Type B pancreatic cell (in vitro differentiated cells): ENCODE data around the gene SH2B3. TPM values are rescaled to one million over a fixed set of nuclear protein-coding genes. Genes with fewer than 3 reads are reported as not detected.
A peak's percentile ranks its signal among the peaks of the same experiment; 100 is the strongest.
"Not testable (repeated sequence)": the region's sequence is repeated elsewhere in the genome, so short reads cannot be mapped to it uniquely, and the experiment has no call there.

Experiments
- DNase-seq: peaks from one replicate; pipeline ENCODE4 v3.0.0; 2021; ENCODE audit warnings: mixed read lengths; ENCODE audit not compliant: unreplicated experiment; ENCODE audit errors: extremely low spot score
- H3K27ac Mint-ChIP-seq: 2 replicates; pipeline ENCODE4 v1.8.0; 2021; ENCODE audit warnings: mild to moderate bottlenecking, mixed read lengths
- H3K27me3 Mint-ChIP-seq: 2 replicates; pipeline ENCODE4 v1.8.0; 2021; ENCODE audit warnings: mixed read lengths
- H3K36me3 Mint-ChIP-seq: 2 replicates; pipeline ENCODE4 v1.8.0; 2021; ENCODE audit warnings: mixed read lengths
- H3K4me1 Mint-ChIP-seq: one replicate; pipeline ENCODE4 v1.8.0; 2021; ENCODE audit warnings: mixed read lengths; ENCODE audit not compliant: unreplicated experiment
- H3K4me3 Mint-ChIP-seq: 2 replicates; pipeline ENCODE4 v1.8.0; 2021; ENCODE audit warnings: mild to moderate bottlenecking, mixed read lengths
- H3K9me3 Mint-ChIP-seq: 2 replicates; pipeline ENCODE4 v1.8.0; 2021; ENCODE audit warnings: mixed read lengths
- CTCF ChIP-seq: fragments of 200-600 bp; sonication (generic); conservative IDR thresholded peaks from 2 replicates; pipeline ENCODE4 v1.5.0; 2021; ENCODE audit warnings: antibody characterized with exemption, mild to moderate bottlenecking
- total RNA-seq: library from RNA; stranded (reverse); gene quantifications from 2 replicates; pipeline ENCODE4 v1.2.1, GENCODE V29; 2021; ENCODE audit warnings: low replicate concordance

Gene SH2B3
- total RNA-seq, 1 donor from 2014 or later: 5.2 TPM

GRCh38 chr12:111488271-111488670, 82.5 kb downstream of the SH2B3 start:
- Mint-ChIP-seq H3K27ac (peak overlapping the region; percentile 36), H3K4me1 (no peaks in the 10 kb centered on the region), H3K9me3 (no peaks in the 10 kb centered on the region), H3K36me3 (peaks cover 32% of the 10 kb centered on the region), H3K4me3 (no peak overlapping the region), H3K27me3 (no peaks in the 10 kb centered on the region)
- no peak for DNase-seq
- TF ChIP-seq CTCF: no peak

- no peak for DNase-seq
- no peaks in the 10 kb centered on the region for H3K4me1 Mint-ChIP-seq
- H3K36me3 Mint-ChIP-seq: peaks cover 32% of the 10 kb centered on the region
- no peaks in the 10 kb centered on the region for H3K9me3 Mint-ChIP-seq
- H3K27ac Mint-ChIP-seq: peak overlapping the region; percentile 25
- no peaks in the 10 kb centered on the region for H3K27me3 Mint-ChIP-seq
- TF ChIP-seq CTCF: no peak
- H3K4me3 Mint-ChIP-seq: no peak overlapping the region
These were observed 83.1 kb downstream of the SH2B3 start for GRCh38 chr12:111488798-111489197.

DNA sequence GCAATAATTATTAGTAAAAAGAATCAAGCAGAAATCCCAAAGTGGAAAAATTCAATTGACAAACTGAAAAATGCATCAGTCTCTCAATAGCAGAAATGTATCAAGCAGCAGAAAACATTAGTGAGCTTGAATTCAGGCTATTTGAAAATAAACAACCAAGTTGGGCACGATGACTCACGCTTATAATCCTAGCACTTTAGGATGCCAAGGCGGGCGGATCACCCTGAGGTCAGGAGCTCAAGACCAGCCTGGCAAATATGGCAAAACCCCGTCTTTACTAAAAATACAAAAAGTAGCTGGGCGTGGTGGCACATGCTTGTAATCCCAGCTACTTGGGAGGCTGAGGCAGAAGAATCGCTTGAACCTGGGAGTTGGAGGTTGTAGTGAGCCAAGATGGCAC, 87.3 kb downstream of the SH2B3 start:
- peaks cover 39% of the 10 kb centered on the region for H3K36me3 Mint-ChIP-seq
- H3K27me3 Mint-ChIP-seq, H3K27ac Mint-ChIP-seq, H3K4me1 Mint-ChIP-seq, DNase-seq, H3K9me3 Mint-ChIP-seq, H3K4me3 Mint-ChIP-seq: not testable (repeated sequence)

DNA sequence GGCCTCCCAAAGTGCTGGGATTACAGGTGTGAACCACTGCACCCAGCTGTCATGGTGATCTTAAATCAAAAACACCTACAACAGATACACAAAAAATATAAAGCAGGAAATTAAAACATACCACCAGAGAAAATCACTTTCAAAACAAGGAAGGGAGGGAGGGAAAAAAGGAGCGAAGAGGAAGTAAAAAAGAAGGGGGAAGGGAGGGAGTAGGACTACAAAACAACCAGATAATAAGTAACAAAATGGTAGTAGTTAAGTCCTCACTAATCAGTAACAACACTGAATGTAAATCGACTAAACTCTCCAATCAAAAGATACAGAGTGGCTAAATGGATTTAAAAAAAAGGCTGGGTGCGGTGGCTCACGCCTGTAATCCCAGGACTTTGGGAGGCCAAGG, 89.0 kb downstream of the SH2B3 start:
- no peak for DNase-seq
- H3K27me3 Mint-ChIP-seq: no peaks in the 10 kb centered on the region
- peaks cover 44% of the 10 kb centered on the region for H3K36me3 Mint-ChIP-seq
- no peak for TF ChIP-seq CTCF
- no peaks in the 10 kb centered on the region for H3K9me3 Mint-ChIP-seq
- H3K4me3 Mint-ChIP-seq: no peak overlapping the region
- H3K27ac Mint-ChIP-seq: no peak overlapping the region
- no peaks in the 10 kb centered on the region for H3K4me1 Mint-ChIP-seq

Other genes starting within 250 kb of the SH2B3 start
- 25.5 and 27.4 TPM in 2 replicates for gene PHETA1, start 36.8 kb upstream of the SH2B3 start, total RNA-seq
- gene ATXN2, start 193.4 kb downstream of the SH2B3 start, total RNA-seq: 63.4 and 80.9 TPM in 2 replicates